HG02759 (cell line): ENCODE measurements around the gene CYP2J2.
"Not testable (repeated sequence)": the region's sequence is repeated elsewhere in the genome, so short reads cannot be mapped to it uniquely, and the experiment has no call there.

Experiments used
- ATAC-seq: cut with Tn5 transposase; IDR thresholded peaks from one replicate; pipeline ENCODE4 v1.9.1; 2021; ENCODE audit warnings: mild to moderate bottlenecking, moderate library complexity; ENCODE audit not compliant: unreplicated experiment

The CYP2J2 gene, protein sequence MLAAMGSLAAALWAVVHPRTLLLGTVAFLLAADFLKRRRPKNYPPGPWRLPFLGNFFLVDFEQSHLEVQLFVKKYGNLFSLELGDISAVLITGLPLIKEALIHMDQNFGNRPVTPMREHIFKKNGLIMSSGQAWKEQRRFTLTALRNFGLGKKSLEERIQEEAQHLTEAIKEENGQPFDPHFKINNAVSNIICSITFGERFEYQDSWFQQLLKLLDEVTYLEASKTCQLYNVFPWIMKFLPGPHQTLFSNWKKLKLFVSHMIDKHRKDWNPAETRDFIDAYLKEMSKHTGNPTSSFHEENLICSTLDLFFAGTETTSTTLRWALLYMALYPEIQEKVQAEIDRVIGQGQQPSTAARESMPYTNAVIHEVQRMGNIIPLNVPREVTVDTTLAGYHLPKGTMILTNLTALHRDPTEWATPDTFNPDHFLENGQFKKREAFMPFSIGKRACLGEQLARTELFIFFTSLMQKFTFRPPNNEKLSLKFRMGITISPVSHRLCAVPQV

DNA sequence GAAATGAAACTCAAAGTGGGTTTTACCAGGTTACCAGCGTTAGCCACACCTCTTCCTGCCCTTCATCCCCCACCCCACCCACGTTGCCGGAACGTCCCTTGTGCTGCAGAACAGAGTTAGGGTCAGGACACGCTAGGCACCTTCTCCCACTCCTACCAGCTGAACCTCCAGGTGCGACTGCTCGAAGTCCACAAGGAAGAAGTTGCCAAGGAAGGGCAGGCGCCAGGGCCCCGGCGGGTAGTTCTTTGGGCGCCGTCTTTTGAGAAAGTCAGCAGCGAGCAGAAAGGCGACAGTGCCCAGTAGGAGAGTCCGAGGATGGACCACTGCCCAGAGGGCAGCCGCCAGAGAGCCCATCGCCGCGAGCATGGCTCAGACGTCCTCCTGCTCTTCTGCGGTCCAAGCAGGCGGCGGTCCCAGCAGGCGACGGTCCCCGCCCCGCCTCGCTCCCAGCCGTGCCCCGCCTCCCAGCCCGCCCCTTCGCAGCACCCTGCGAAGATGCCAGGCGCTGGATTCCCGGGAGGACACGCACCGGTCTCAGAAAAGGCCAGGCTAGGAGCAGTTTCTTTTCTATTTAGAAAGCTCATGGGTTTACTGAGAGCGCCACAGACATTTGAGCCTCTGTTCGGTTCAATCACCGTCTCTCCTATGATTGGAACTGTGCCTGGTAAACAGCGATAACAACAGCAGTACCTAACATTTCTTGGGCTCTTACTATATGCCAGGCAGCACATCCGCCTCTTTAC lies at the start of gene CYP2J2:
Gene CYP2J2, minus strand, starts transcription at position 393 of the 743 bp plus-strand sequence. Its CDS starts 27 bp downstream, at position 366.
- peak; percentile 95 for ATAC-seq

DNA sequence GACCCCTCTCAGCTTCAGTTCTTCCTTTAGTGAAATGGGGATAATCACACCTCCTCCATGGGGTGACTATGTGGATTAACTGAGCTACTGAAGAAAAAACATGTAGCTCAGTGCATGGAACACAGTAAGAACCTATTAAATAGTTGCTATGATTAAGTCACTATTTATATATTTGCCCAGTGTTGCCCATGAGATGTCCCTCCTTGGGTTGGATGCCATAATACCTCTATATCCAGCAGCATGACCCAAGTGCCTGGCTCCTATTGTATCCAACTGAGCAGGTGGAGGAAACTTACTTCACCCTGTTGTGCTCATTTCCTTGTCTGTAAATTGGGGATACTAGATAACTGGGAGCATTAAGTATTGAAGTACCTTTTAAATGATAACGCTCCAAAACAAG lies 47.1 kb upstream of the CYP2J2 start:
- no peak for ATAC-seq

DNA sequence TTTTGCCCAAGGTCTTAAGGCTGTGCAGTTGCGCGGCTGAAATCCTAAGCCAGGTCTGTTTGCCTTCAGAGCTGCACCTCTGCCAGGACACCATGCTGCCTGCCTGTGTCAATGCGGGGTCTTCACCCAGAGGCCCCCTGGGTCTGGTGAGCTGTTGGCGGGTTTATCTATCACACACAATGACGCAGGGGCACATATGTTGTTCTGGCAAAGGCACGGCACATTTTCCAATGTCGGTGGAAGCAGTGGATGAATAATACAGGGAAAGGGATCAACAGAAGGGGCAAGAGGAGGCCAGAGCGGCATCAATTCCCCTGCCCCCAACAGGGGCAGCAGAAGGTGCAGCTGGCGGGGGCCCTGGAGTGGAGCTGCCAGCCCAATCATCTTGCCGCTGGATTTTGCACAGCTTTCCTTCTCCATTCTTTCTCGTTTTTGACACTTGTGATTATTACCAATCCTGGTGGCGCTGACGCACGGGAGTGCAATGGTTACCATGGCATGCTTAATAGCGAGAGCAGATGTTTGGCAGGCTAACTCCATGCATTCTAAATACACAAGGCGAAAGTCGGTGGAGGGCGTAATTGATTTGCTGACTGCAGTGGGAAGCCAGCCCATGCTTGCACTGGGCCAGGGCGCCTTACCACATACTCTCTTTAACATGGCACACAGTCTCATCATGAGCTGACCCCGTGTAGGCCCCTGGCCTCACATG lies 45.8 kb upstream of the CYP2J2 start:
- ATAC-seq, result no peak

DNA sequence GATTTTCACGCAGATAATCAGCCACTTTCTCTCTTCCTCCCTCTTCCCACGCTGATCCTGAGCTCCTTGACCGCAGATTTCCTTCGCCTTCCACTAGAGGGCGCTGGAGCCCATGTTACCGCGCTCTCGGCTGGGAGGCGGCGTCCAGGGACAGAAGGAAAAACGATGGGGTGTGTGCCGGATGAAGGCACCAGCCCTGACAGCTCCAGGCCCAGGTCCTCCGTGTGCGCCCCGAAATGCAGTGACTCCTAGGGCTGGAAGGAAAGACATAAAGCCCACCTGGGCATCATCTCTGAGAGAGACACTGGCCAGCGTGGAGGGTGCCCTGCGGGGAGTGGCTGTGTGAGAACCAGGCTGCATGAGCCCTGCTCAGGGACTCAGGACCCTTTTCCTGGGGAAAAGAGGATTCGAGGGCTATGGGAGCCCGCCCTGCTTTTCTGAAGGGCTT lies 44.9 kb upstream of the CYP2J2 start:
- ATAC-seq, result peak; percentile 88

DNA sequence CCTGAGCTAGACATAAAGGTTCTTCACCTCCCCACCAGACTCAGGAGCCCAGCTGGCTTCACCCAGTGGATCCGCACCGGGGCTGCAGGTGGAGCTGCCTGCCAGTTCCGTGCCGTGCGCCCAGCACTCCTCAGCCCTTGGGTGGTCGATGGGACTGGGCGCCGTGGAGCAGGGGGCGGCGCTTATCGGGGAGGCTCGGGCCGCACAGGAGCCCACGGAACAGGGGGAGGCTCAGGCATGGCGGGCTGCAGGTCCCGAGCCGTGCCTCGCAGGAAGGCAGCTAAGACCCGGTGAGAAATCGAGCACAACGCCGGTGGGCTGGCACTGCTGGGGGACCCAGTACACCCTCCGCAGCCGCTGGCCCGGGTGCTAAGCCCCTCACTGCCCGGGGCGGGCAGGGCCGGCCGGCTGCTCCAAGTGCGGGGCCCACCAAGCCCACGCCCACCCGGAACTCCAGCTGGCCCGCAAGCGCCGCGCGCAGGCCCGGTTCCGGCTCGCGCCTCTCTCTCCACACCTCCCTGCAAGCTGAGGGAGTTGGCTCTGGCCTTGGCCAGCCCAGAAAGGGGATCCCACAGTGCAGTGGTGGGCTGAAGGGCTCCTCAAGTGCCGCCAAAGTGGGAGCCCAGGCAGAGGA lies 43.1 kb upstream of the CYP2J2 start:
- ATAC-seq, result not testable (repeated sequence)

DNA sequence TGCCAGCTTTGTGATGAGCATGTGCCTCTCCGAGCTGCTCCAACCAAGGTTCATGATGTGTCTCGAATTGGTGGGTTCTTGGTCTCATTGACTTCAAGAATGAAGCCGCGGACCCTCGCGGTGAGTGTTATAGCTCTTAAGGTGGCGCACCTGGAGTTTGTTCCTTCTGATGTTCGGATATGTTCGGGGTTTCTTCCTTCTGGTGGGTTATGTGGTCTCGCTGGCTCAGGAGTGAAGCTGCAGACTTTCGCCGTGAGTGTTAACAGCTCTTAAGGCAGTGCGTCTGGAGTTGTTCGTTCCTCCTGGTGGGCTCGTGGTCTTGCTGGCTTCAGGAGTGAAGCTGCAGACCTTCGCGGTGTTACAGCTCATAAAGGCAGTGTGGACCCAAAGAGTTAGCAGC lies 42.2 kb upstream of the CYP2J2 start:
- ATAC-seq, result not testable (repeated sequence)

DNA sequence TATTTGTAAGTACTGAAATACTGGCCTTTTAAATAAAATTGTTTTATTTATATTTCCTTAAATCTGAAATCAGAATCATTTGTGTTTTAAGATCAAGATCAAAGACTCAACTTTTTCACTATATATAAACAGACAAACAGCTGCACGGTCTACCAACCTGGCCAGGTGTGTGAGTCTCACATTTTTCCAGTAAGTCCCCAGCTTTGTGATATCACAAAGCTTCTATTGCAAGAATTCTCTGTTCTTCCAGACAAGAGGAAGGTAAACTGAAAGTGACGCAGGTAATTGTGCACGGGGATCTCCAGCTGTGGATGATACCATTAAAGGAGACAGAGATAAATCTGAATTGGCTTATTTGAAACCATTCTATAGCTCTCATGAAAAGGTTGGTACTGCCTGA lies 41.2 kb upstream of the CYP2J2 start:
- no peak for ATAC-seq

DNA sequence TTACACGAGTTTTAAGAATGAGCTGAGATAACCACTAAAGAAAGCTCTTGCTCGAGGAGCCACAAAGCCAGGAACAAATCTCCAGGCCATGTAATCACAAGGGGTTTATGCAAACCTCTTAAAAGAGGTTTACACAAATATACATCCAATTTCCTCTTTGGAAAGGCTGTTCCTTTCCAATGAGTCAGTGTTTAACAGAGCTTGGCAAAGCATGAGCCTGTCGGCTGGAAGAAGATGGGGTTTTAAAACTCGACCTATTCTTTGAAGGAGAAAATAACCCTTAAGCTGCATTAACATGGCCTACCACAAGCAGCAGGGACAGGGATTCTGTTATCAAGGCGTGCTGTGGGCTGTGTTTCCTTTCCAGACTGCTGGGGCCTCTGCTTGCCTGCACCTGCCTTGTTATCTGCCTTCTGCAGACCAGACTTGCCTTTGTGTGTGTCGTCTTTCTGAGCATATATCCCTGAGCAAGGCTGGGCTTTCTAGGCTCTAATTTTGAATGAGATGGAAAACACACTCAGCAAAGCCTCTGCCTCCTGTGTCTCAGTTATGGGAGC lies 40.6 kb upstream of the CYP2J2 start:
- ATAC-seq, result no peak

DNA sequence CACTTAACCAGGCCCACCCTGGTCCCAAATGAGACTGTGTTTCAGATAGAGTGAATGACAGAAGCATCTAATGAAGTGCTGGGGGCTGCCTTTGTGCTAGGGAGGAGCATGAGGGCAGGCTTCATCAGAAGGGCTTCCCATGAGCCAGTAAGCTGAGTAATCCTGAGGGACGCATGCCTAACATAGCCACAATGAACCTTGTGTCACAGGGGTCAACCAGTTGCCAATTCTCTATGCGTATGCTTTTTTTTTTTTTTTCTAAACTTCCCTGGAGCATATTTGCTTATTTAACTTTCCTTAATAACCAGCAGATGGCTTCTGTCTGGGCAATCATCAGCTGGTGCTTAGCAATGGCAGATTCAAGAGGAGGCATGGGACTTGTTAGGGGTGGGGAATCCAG lies 25.5 kb upstream of the CYP2J2 start:
- no peak for ATAC-seq

DNA sequence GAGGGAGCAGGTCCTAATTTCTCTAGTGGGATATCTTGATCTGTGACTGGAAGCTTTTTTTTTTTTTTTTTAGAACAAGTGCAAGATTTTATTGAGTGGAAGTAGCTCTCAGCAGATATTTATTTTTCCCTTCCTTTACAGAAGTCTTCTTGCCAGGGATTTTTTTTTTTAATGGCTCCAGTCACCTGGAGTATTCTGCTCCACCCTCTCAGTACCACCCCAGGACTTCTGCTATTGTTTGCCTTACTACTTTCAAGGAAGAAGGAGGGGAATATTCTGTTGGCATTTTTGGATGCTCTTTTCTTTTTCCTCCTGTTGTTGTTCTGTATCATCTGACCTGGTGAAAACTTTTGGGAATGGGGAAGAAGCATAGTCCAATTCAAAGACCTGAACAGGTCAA lies 23.1 kb upstream of the CYP2J2 start:
- ATAC-seq, result no peak

DNA sequence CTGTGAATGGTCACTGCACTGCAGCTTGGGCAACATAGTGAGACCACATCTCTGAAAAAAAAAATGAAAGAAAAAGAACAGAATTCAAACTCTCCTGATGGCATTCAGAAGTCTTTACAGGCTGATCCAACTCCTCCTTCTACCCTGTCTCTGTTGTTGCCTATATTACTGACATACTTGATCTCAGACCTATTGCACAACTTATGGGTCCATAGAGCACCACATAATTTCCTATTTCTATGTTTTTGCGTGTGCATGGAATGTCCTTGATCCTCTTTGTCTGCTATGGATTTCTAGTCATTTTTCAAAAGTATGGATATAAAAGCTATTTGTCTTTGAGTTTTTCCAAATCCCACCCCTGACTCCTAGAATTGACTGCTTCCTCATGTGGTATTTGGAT lies 22.4 kb upstream of the CYP2J2 start:
- no peak for ATAC-seq

DNA sequence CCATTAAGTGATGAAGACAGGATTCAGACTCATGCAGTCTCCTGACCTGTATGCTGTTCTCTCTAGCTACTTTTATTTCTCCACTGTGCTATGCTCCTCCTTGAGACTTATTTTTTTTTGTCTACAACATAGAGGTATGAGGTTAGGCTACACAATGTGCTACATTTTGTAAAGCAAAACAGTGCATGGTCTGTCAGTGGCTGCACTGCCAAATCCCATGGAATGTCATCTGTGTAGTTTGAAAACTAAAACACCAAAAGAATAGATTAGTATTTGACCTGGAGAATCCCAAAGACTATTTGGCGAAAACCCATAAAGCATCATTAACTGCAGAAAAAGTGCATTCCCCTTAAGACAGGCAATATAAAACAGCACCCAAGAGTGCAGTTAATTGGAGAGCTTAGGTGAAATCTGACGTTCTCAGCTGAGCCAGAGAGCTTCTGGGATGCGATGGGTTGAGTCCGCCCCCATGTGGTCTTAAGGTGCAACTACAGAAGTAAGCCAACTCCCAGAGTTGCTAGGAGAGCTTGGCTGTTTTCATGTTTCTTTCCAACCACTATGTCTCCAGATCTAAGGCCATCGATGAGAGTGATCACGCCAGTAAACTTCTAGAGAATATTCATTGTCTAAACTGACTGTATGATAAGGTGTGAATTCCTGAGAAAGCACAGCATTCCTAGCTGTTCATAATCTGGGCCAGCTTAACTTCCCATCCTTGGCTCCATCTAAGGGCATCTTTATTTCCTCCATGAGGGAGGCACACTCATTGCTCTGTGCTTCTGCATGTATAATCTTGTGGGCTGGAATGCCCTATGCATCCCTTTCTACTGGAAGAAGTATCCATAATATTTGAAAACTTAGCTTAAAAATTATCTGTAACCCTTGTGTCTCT lies 20.7 kb upstream of the CYP2J2 start:
- peak; percentile 97 for ATAC-seq

DNA sequence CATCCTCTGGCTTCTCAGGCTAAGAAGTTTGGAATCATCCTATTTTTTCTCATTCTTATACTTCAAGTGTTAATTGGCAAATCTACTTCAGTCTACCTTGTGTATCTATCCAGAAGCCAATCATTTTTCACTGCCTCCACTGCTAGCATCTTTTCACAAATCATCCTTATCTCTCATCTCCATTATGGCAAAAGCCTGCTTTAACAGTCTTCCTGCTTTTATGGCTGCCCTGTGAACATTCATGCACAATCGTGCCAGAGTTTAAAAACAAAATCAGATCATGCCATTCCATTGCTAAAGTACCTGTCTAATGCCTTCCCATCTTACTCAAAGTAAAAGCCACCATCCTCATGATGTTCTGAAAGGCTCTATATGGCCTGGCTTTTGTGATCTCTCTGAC lies 19.2 kb upstream of the CYP2J2 start:
- no peak for ATAC-seq

DNA sequence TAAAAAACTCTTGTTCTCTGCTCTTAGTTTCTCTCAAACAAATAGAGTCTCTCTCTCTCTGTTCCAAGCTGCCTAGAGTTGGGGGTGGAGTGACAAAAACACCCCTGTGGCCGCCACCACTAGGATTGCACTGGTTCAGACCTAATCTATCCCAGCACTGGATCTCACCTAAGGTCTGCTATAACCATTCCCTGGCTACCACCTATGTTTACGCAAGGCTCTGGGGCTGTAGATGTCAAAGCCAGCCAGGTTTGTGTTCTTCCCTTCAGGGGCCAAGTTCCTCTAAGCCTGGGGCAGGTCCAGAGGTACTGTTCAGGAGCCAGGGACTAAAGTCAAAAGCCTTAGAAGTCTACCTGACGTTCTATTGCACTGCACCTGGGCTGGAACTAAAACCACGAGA lies 12.8 kb upstream of the CYP2J2 start:
- ATAC-seq, result no peak

DNA sequence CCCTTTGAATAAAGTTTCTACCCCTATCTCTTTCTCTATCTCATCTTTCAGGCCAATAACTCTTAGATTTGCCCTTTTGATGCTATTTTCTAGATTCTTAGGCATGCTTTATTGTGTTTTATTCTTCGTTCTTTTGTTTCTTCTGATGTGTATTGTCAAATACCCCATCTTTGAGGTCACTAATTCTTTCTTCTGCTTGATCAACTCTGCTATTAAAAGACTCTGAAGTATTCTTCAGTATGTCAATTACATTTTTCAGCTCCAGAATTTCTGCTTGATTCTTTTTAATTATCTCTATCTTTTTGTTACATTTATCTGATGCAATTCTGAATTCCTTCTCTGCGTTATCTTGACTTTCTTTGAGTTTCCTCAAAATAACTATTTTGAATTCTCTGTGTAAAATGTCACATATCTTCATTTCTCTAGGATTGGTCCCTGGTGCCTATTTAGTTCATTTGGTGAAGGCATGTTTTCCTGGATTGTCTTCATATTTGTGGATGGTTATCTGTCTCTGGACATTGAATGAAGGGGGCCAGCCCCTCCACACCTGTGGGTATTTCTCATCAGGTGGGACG lies 11.2 kb upstream of the CYP2J2 start:
- ATAC-seq, result no peak

DNA sequence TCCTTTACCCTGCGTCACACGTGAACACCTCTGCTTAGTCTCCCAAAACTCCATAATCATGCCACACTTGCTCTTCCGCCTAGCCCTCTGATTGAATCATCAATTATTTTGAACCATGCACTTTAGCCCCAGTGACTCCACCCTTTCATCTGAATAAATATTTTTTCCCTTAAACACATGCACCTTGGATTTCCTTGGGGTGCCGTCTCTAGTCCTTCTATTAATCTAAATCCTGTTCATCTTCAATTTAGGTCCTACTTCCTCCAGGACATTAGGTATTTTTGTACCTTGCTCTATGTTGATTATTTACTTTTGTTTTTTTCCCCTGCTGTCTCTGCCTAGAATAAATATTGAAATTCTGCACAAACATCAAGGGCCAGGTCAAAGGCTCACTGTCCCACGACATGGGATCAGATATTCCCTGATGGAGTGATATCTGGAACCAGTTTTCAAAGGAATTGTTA lies 9.8 kb upstream of the CYP2J2 start:
- no peak for ATAC-seq

DNA sequence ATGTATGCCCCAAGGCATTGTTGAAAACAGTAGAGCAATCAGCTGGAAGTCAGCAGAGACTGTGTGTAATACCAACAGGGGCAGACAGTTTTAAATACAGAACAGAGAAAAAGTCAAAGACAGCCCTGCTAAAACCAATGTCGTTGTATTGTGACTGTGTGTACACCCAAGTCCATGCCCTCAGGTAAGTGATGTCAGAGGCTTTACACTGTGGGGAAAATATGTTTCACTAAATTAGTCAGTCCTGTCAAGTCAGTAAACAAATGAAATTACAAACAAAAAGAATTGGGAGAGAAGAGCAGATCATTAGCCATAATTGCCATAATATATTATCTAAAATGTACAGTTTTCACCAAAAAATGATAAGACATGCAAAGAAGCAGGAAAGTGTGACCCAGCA lies 2.4 kb upstream of the CYP2J2 start:
- no peak for ATAC-seq

DNA sequence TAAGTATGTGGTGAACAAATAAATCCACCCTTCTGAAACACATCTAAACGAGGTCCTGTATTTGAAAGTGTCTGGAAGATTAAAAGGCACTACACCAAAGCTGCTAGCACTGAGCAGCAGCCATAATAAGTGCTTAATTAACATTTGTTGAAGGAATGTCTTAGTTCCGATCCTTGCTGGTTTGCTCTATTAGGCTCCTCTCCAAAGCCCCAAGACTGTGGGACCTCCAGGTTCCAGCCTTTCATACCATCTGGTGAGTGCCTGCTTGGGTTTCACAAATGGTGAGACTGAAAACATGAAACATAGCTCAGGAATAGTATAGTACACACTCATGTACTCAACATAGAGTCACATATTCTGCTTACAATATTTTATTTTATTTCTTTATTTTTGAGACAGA lies 640 bp upstream of the CYP2J2 start:
- ATAC-seq, result no peak

DNA sequence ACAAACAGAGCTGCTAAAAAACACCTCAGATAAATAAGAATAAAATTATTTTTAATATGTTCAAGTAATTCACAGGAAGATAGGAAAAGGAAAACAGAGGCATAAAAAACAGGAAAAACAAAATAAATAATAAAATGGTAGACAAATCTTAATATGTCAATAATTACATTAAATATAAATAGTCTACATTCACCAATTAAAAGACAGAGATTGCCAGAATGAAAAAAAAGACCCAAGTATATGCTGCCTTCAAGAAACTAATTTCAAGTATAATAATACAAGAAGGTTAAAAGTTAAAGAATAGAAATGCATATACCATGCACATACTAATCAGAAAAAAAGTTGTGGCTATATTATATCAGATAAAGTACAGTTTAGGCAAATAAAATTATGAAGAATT lies 1.9 kb downstream of the CYP2J2 start:
- no peak for ATAC-seq
